ENCODE data around the gene RABEPK.
A peak's percentile ranks its signal among the peaks of the same experiment; 100 is the strongest.
"Not testable (repeated sequence)": the region's sequence is repeated elsewhere in the genome, so short reads cannot be mapped to it uniquely, and the experiment has no call there.

The RABEPK gene

DNA sequence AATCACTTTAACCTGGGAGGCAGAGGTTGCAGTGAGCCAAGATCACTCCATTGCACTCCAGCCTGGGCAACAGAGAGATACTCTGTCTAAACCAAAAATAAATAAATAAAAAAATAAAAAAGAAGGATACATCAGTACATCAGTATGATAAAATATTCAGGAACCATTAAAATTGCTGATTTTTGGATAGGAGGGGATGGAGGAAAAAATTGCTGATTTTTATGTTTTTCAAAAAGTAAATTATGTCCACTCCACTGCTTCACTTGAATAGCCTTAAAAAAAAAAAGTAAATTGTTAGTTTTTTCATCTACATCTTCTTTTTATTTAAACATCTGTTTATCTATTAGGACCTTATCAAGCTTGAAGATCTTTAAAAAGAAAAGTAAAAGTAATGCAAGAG, 53.9 kb downstream of the RABEPK start:
- FAIRE-seq = peak; percentile 3

DNA sequence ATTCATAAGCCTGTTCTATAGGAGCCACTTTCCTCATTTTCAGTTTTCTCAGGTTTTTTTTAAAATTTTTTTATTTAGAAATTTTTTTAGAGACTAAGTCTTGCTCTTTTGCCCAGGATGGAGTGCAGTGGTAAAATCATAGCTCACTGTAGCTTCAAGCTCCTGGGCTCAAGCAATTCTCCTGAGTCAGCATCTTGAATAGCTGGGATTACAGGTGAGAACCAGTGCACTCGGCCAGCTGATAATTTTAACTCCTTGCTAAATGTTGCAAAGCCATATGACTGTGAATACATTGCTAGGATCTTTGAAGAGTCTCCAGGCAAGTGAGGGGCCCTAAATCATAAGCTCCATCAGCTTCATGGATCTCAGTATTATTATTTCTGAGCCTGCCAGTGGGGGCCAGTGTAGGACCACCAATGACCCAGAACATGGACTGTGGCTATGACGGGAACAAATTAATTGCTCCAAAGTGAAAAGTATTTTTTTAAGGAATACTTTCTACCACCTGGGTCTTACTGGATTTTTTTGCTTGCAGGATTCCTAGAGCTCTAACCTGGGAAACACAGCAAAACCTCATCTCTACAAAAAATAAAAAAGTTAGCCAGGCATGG, 55.5 kb downstream of the RABEPK start:
- no peak for FAIRE-seq

DNA sequence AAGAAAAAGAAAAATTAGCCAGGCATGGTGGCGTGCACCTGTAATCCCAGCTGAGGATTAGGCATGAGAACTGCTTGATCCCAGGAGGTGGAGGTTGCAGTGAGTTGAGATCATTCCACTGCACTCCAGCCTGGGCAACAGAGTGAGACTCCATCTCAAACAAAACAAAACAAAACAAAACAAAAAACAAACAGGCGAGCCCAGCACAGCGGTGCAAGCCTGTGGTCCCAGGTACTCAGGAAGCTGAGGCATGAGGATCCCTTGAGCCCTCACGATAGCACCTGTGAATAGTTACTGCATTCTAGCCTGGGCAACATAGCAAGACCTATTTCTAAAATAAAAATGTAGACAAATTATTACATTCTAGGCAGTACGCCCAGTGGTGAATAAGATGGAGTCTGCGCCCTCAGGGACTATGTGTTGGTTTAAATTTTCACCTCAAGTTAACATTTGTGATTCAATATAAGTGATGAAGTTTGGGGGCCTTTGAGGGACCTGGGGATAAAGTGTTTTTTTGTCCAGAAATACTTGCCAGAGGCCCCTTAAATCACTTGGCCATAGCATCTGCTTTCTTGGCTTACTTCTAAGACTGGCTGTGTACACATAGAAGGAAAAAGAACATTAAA, 57.9 kb downstream of the RABEPK start:
- FAIRE-seq = no peak

DNA sequence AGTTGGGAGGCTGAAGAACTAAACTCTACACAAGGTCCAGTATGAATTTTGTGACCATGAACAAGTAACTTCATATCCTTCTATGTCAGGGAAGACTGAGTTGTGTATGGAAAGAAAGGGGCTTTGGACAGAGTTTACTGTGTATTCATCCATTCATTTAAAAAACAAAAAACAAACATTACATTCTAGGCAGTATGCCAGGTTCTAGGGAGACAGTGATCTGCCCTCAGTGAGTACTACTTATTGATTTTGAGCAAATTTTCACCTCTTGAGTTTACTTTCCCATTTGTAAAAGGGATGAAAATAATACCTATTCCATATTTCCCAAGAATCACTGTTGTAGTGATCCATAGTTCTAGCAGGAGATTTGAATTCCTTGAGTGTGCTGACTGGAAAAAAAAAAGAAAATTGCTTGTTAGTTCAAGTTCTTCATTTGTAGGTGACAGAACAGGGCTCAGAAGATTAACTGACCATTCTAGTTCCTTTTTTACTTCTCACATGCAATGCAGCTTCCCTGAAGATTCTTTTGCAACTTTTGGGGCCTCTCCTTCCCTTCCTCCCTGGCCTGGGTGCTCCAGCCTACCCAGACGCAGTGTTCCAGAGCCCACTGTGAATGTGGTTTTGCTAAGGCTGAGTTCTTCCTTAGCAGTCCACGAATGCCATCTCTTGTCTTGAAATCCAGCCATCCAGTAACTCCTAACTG, 58.6 kb downstream of the RABEPK start:
- no peak for FAIRE-seq

DNA sequence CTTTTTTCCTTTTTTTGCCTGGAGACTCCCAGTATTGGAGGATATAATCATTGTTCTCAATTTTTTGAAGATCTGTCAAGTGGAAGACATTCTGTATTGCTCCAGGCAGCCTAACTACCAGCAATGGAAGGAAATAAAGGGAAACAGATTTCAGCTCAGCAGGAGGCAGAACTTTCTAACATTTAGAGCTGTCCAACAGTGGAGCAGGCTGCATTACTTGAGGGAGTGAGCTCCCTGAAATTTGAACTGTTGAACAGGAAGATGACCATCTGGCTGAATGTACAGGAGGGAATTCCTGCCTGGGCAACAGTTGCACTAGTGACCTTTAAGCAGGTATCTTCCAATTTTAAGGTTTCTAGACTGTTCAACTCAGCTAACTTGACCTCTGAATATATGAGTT, 60.2 kb downstream of the RABEPK start:
- no peak for FAIRE-seq

DNA sequence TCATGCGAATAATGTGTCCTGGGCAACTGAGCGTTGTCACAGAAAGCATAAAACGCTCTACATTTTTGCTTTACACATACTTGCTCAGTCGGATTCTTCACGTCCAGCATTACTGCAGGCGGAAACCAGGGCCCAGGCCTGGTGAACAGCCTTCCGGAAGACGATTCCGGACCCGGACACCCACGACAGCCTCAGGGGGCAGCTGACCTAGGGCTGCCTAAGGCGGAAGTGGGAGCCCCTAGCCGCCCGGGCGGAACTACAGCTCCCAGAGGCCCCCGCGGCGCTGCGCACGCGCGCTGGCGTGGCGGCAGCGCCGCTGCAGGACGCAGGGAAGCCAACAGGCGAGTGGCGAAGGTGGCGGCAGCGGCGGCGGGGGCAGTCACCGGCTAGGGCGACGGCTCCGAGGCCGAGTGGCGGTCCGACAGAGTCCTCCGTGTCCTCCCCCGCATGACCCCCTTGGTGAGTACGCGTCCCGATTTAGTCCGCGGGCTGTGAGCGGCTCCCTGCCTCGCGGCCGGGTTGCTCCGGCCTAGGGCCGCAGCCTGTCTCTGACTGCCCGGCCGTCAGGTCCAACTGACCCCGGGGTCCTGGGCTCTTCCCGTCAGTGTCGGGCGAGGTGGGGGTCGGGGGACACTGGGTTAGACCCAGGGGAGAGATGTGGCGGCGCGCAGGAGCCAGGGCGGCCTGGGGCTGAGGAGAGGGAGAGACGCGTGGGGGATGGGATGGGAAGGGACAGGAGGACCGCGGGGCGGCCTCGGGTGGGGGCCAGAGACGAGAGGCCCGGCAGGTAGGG, 61.4 kb downstream of the RABEPK start, which contains the start of gene GAPVD1:
Gene GAPVD1, plus strand, starts transcription at position 326 of the 793 bp plus-strand sequence. CDS start 37,096 bp downstream, outside the sequence.
- FAIRE-seq = no peak

DNA sequence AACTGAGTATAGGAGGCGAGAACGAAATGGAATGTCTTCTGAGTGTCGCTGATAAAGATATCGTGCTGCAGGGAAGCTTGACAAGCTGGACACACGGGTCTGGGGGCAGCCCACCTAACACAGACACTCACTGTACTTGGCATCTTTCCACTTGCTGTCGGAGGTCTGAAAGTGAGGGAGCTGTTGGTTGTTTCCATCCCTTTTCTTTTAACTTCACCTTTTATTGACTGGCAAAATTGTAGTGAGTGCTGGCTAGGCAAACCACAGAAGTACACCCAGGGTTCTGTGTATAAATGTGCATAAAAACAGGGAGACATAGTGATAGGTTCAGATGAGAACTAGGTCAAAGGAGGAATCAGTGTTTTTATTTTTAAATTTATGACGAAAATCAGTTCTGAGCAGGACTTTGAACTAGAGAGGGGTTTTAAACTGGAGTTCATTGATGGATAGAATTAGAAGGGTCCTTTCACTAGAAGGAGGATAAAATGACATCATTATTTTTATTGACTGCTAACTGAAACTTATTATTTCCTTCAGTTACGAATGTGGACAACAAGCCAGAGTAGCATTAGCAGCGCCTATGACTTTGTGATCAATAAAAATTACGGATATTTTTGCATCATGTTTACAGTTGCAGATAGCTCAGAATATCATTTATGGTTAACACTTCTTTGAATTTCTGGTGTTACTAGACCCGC, 62.1 kb downstream of the RABEPK start:
- no peak for FAIRE-seq

DNA sequence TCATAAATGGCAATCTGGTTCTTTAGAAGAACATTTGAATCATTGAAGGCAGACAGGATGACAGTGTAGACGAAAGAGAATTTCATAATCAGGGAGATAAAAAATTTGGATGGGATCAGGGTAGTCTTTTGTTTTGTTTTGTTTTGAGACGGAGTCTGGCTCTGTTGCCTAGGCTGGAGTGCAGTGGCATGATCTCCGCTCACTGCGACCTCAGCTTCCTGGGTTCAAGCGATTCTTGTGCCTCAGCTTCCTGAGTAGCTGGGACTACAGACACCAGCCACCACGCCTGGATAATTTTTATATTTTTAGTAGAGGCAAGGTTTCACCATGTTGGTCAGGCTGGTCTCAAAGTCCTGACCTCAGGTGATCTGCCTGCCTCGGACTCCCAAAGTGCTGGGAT, 63.7 kb downstream of the RABEPK start:
- not testable (repeated sequence) for FAIRE-seq

DNA sequence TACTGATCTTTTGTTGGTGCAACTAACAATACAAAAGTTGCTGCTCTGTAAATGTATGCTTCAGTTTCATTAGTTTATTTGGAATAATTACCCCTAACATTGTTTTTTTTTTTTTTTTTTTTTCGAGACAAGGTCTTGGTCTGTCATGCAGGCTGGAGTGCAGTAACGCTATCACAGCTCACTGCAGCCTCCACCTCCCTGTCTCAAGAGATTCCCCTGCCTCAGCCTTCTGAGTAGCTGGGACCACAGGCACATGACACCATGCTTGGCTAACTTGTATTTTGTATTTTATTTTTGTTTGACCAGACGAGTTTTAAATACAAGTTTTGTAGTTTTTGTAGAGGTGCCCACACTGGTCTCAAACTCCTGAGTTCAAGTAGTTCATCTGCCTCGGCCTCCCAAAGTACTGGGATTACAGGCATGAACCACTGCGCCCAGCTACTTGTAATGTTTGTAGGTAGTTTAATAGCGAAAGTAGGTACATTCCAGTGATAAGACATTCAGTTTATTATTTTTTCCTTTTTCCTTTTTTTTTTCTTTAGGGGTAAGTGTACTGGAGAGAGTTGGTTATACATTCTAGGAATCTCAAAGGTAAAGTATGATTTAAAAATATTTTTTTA, 68.2 kb downstream of the RABEPK start:
- no peak for FAIRE-seq

DNA sequence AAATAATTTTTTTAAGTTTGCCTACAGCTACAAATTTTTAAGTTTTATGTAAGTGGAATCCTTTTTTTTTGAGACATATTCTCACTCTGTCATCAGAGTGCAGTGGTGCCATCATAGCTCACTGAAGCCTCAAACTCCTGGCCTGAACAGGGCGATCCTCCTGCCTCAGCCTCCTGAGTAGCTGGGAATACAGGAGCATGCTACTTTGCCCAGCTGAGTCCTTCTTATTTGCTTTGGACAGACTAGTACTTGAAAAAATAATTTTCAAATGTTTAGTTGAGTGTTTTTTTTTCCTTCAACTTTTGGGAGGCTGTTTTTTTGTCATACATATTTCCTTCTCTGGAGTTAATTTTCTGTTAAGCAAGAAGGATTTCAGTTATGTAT, 68.7 kb downstream of the RABEPK start:
- no peak for FAIRE-seq

DNA sequence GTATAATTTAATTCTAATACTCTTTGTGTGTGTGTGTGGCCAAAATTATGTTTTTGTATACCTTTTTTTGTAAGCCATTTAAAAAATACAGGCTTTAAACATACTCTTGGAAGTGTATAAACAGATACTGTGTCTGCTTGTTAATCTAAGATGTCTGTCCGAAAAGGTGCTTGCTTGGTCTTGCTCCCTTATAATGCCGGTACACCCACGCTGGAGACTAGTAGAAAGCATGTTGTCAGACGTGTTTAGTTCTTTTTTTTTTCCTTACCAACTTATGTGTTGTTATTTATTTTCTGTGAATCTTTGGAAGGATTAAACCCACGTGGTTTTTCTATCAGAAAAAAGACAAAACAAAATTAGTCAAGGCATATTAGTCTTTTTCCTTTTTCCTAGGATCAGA, 70.7 kb downstream of the RABEPK start:
- no peak for FAIRE-seq

DNA sequence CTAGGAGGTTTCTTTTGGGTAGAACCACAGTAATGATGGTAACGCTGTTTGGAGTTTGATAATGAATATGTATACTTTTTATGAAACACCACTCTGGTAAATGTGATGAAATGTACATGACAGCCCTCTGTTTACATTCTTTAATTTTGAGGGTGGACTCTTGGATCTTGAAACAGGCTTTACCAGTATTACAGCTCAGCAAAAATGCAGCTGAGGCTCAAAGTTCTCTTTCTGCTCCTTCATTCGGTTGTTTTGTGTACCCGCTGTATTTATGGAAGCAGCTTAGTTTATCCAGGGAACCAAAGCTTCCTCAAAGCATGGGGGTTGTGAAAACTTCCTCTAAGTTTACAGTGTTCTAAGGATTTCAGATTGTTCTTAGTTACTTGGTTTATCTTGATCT, 72.4 kb downstream of the RABEPK start:
- FAIRE-seq = no peak

DNA sequence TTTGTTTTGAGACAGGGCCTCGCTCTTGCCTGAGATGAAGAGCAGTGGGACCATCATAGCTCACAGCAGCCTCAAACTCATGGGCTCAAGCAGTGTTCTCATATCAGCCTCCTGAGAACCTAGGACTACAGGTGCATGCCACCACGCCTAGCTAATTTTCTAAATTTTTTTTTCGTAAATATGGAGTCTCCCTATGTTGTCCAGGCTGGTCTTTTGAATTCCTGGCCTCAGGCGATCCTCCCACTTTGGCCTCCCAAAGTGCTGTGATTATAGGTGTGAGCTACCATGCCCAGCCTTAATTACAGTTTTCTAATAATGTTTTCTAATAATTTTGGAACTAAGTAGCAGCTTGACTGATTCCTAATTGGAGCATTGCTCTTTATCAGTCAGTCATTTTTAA, 76.4 kb downstream of the RABEPK start:
- FAIRE-seq = no peak

DNA sequence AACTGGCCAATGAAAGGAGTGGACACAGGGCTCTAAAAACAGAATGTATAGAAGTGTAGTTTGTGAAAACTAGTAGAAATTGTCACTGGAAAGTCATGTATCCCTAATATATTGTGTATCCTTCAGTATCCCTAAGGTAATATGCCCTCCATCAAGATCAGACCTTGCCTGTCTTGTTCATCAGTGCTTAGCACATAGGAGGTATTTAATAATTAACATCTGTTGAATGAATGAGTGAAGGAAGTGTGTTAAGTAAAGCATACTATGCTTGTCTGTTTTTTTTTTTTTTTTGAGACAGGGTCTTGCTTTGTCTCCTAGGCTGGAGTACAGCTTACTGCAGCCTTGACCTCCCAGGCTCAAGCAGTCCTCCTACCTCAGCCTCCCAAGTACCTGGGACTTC, 77.1 kb downstream of the RABEPK start:
- no peak for FAIRE-seq

DNA sequence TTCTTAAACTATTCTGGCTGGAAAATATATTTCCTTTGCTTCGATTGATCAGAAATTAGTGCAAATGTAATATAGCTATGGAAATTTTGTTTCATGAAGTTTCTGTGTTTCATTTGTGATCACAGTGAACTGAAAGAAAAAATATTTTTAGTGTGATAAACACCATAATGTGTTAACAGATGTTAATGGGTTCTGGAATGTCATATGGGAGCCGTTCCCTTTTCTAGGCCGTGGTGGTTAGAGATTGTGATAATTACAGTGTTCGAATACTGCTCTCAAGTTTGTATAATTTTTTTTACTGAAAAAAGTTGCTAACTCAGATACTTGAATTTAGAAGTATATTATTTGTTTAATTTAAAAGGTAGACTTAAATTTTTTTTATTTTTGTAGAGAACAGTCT, 80.6 kb downstream of the RABEPK start:
- no peak for FAIRE-seq
